ENCODE measurements around the gene FUOM. TPM values are rescaled to one million over a fixed set of nuclear protein-coding genes. Genes with fewer than 3 reads are reported as not detected.

Gene FUOM
- total RNA-seq, 1 experiment from 2014 or later = 41.8 TPM

GRCh38 chr10:133306941-133307379 is 50.9 kb downstream of the FUOM start:
- Histone ChIP-seq H3K23ac (ENCODE audit: insufficient read length, low read depth, low read length) (no peak overlapping the region), H4K8ac (replicated peaks; ENCODE audit: insufficient read length, low read depth, low read length) (no peak overlapping the region), H2BK12ac (ENCODE audit: insufficient read length, low read depth, low read length) (no peak overlapping the region), H3K14ac (ENCODE audit: insufficient read depth, low read length) (no peak overlapping the region), H2BK120ac (ENCODE audit: low read depth, low read length, poor library complexity, severe bottlenecking) (no peak overlapping the region), H3K9me3 (ENCODE audit: control insufficient read depth, low read depth, low read length) (no peaks in the 10 kb centered on the region), H3K9ac (ENCODE audit: extremely low read depth, insufficient read length, low read length) (no peak overlapping the region), H3K18ac (ENCODE audit: insufficient read length, low read depth, low read length) (no peak overlapping the region), H2BK20ac (ENCODE audit: low read depth, low read length, poor library complexity, severe bottlenecking) (no peak overlapping the region), H3K4ac (ENCODE audit: low read depth, low read length) (no peak overlapping the region), H3K79me2 (ENCODE audit: insufficient read depth, low read length) (peaks cover 9% of the 10 kb centered on the region; the same call in 1 of the 2 replicates), H3K27ac (ENCODE audit: insufficient read length, low read depth, low read length) (no peak overlapping the region), H4K20me1 (ENCODE audit: control insufficient read depth, insufficient read depth, insufficient read length) (no peaks in the 10 kb centered on the region), H3K4me2 (ENCODE audit: insufficient read depth, insufficient read length, low read length) (no peak overlapping the region), H3K79me1 (ENCODE audit: insufficient read depth, low read depth, low read length, poor library complexity, severe bottlenecking) (peaks cover 14% of the 10 kb centered on the region), H3K27me3 (ENCODE audit: insufficient read depth, low read length) (no peaks in the 10 kb centered on the region), H3K4me1 (ENCODE audit: insufficient read depth, low read length) (no peaks in the 10 kb centered on the region), H4K91ac (ENCODE audit: insufficient read length, low read depth, low read length) (no peak overlapping the region), H3K23me2 (ENCODE audit: insufficient read length, low read depth, low read length, poor library complexity, severe bottlenecking) (peaks cover 9% of the 10 kb centered on the region), H2BK5ac (ENCODE audit: insufficient read length, low read length) (no peak overlapping the region), H3K56ac (ENCODE audit: insufficient read length, low read depth, low read length) (no peak overlapping the region), H2AFZ (ENCODE audit: low read length) (no peak overlapping the region), H4K5ac (ENCODE audit: insufficient read length, low read depth, low read length) (no peak overlapping the region), H2AK5ac (ENCODE audit: insufficient read length, low read length) (no peak overlapping the region), H3T11ph (ENCODE audit: low read length) (no peak overlapping the region), H2BK15ac (ENCODE audit: low read depth, low read length) (no peak overlapping the region)
- 0 out of 7 replicates have a peak overlapping the region, but pooled peaks of 1 of the 3 experiments have one; percentile 36 for H3K27ac Mint-ChIP-seq
- H3K4me1 Mint-ChIP-seq = peaks cover 11 to 14% of the 10 kb centered on the region in 2 experiments
- H3K4me3 Mint-ChIP-seq = peak overlapping the region; percentile 93 to 97; a peak in 4 of 5 replicates
- H3K36me3 Mint-ChIP-seq (ENCODE audit: insufficient read depth in 1 of 3, low read depth in 3 of 3) = peaks cover 6 to 31% (median 21%) of the 10 kb centered on the region in 3 experiments
- WGBS (ENCODE audit: extremely low coverage, insufficient read length, low lambda C conversion rate) = no CpG with 5 or more reads among the region's 17 CpGs
- DNase-seq = no peak
- TF ChIP-seq CTCF (conservative IDR thresholded peaks at IDR 0.05) = no peak
- no peaks in the 10 kb centered on the region; a peak in 4 of 5 replicates for H3K9me3 Mint-ChIP-seq
- H3K27me3 Mint-ChIP-seq (ENCODE audit: low read depth) = no peaks in the 10 kb centered on the region
